ENCODE data around the gene ARHGEF7.

ARHGEF7 gene

GRCh38 chr13:111328574-111329410 lies 213.7 kb downstream of the ARHGEF7 start:
- no peak for DNase-seq

DNA sequence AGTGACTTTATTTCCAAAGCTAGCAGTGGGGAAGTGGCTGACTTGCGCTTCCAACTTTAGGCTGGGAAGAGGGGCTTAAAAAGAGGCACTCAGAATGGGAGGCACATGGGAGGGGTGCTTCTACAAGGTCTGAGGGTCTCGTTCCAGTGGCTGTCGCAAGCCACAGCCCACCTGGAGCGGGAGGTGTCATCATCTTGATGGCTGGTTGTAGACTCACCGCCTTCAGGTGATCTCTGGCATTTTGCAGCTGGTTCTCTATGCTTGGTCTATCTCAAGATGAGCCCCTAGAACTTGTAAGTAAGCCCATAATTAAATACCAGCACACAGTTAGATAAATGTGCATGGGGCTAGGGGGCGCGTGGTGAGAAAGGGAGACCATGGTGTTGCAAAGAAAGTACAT lies 214.5 kb downstream of the ARHGEF7 start:
- no peak for DNase-seq

- no peak for DNase-seq
Observed at GRCh38 chr13:111330066-111330610, 215.0 kb downstream of the ARHGEF7 start.

- no peak for DNase-seq
Observed at GRCh38 chr13:111335298-111335697, 220.2 kb downstream of the ARHGEF7 start.

DNA sequence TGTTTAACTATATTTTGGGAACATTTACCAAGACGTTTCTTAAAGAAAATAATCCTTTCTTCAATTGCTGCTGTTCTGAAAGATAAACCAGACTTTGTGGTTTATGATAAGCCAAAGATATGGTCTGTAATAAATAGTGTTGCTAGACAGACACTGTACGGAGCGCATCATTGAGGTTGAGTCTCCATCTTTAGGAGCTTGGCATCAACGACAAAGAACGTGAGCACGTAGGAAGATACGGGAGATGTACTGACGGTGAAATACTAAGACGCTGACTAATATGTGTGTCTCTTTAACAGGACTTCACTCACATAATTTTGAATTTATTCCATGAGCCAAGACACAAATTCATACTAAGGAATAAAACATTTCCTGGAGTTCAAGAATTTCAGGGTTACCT lies 221.6 kb downstream of the ARHGEF7 start:
- no peak for DNase-seq

GRCh38 chr13:111337206-111337605 lies 222.1 kb downstream of the ARHGEF7 start:
- no peak for DNase-seq

GRCh38 chr13:111337741-111338140 lies 222.6 kb downstream of the ARHGEF7 start:
- no peak for DNase-seq

- DNase-seq = no peak
Observed at GRCh38 chr13:111338841-111339240, 223.7 kb downstream of the ARHGEF7 start.

DNA sequence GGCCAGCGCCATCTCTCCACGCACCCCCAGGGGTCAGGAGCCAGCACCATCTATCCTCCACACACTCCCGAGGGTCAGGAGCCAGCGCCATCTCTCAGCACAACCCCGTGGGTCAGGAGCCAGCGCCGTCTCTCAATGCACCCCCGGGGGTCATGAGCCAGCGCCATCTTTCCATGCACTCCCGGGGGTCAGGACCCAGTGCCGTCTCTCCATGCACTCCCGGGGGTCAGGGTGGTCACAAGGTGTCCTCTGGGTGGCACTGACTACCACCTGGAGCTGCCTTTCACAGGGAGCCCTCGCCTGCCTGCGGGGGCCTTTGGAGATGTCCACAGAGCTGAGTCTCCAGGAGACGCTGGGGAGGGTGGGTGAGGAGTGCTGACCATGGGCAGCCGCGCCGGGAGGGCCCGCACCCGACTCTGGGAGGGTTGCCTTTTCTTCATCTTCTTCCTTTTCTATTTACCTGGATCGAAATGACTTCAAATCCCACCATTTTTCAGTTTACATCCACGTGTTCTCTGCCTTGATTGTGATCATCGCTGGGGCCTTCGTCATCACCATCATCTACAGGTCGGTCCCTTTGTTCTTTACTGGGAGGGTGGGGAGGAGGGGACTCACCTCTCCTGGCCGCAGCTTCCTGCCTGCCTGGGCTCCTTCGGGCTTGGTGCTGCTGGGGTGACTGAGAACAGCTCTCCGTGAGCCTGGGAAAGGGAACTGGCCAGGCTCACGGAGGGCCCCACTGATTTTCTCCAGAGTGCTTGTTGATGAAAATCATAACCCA lies 224.4 kb downstream of the ARHGEF7 start:
- no peak for DNase-seq

GRCh38 chr13:111341886-111342285 lies 226.8 kb downstream of the ARHGEF7 start:
- DNase-seq = no peak

DNA sequence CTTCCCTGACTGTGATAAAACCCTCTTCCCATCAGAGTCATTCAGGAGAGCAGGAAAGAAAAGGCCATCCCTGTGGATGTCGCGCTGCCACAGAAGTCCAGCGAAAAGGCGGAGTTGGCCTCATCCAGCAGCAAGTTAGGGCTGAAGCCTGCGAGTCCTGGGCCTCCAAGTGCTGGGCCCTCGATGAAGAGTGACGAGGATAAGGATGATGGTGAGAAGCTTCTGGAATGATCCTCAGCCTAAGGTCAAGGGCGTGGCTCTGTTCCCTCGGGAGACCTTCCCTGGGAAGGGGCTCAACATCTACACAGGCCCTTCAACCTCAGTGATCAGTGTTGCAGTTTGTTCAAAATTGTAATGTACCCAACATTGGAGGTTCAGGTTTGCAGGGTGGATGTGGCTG lies 227.6 kb downstream of the ARHGEF7 start:
- no peak for DNase-seq

- DNase-seq = no peak
Observed at GRCh38 chr13:111343186-111343805, 228.2 kb downstream of the ARHGEF7 start.

- DNase-seq = no peak
Observed at GRCh38 chr13:111344471-111345191, 229.5 kb downstream of the ARHGEF7 start.

- DNase-seq = no peak
Observed at GRCh38 chr13:111345682-111346081, 230.6 kb downstream of the ARHGEF7 start.

- DNase-seq = no peak
Observed at GRCh38 chr13:111346101-111346680, 231.1 kb downstream of the ARHGEF7 start.

DNA sequence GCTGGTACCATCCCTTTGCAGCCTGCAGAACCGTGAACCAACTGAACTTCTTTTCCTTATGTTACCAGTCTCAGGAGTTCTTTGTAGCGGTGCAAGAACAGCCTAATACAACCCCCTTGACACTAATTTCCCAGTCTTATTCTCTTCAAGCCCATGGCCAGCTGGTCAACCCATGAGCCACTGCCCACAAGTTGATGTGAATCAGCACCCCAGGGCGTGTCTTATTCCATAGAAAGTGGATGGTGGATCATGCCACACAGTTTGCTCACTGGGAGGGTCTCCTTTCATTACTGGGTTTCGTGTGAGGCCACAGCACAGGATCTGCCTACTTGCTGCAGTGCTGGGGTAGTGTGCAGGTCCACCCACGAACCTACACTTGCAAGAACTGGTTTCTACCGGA lies 232.3 kb downstream of the ARHGEF7 start:
- DNase-seq = no peak

DNA sequence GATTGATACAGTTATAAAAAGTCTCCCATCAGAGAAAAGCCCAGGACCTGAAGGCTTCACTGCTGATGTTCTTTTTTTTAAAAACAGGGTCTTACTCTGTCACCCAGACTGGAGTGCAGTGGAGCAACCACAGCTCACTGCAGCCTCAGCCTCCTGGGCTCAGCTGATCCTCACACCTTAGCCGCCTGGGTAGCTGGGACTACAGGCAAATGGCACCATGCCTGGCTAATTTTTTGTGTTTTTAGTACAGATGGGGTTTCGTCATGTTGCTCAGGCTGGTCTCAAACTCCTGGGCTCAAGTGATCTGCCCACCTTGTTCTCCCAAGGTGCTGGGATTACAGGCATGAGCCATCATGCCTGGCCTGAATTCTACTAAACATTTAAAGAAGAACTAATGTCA lies 238.4 kb downstream of the ARHGEF7 start:
- no peak for DNase-seq

DNA sequence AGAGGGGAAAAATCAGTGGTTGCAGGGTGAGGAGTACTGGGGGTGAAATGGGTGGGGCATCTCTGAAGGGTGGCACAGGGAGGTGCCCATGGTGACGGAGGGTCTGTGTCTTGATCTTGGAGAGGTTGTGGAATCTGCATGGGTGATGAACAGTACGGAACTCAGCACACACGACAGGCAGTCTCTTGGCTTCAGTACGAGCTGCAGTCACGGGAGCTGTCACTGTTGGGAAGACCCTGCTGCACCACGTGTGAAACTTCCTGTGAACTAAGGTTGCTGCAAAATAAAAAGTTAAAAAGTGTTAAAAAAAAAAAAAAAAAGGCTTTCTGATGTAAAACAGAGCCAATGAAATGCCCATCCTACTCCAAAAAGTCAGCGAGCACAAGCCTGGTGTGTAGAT lies 239.7 kb downstream of the ARHGEF7 start:
- DNase-seq = no peak

Data from stimulated activated CD4-positive, alpha-beta T cell treated with anti-CD3 and anti-CD28 coated beads, Interleukin-2, amount 100 ng/mL, for 24 hours (primary cell).